ENCODE measurements around the gene RPL34. TPM values are rescaled to one million over a fixed set of nuclear protein-coding genes. Genes with fewer than 3 reads are reported as not detected.

The RPL34 gene
- polyA plus RNA-seq, 3 donors = 1,490 to 2,624 (median 1,519) TPM

GRCh38 chr4:108607079-108607815 is 13.1 kb upstream of the RPL34 start:
- no peak for TF ChIP-seq CTCF (IDR thresholded peaks at IDR 0.05)
- Histone ChIP-seq H3K27me3 (ENCODE audit: control insufficient read depth in 2 of 2, insufficient read depth in 2 of 2, low read length in 2 of 2) (no peaks in the 10 kb centered on the region), H3K9me3 (replicated peaks in 1 of 2; ENCODE audit: control insufficient read depth in 1 of 2, insufficient read depth in 1 of 2, low read length in 2 of 2) (peaks cover 0 to 5% of the 10 kb centered on the region in 2 donors), H3K9ac (ENCODE audit: insufficient read depth, low read length, poor library complexity, severe bottlenecking) (no peak overlapping the region), H2AFZ (ENCODE audit: insufficient read depth, low read depth, low read length, poor library complexity, severe bottlenecking) (no peak overlapping the region), H3K4me3 (replicated peaks in 1 of 3; ENCODE audit: low read depth in 2 of 3, low read length in 3 of 3) (no peak overlapping the region), H3K36me3 (replicated peaks in 1 of 2; ENCODE audit: control insufficient read depth in 1 of 2, insufficient read depth in 2 of 2, low read length in 2 of 2) (no peaks in the 10 kb centered on the region), H3K79me2 (ENCODE audit: insufficient read depth, low read length) (no peaks in the 10 kb centered on the region), H3K4me1 (ENCODE audit: control insufficient read depth in 1 of 2, insufficient read depth in 2 of 2, low read length in 2 of 2) (no peaks in the 10 kb centered on the region), H3K27ac (ENCODE audit: low read depth in 1 of 2, low read length in 2 of 2) (no peak overlapping the region), H4K20me1 (ENCODE audit: insufficient read depth, low read length) (no peaks in the 10 kb centered on the region), H3K4me2 (replicated peaks; ENCODE audit: extremely low read depth, low read length, poor library complexity, severe bottlenecking) (no peak overlapping the region)
- Mint-ChIP-seq H3K4me1 (no peaks in the 10 kb centered on the region), H3K36me3 (peaks cover 0 to 2% of the 10 kb centered on the region in 2 donors), H3K27ac (no peak overlapping the region), H3K4me3 (no peak overlapping the region), H3K9me3 (peaks cover 2 to 7% (median 4%) of the 10 kb centered on the region in 7 donors), H3K27me3 (ENCODE audit: low read depth in 3 of 3) (peaks cover 0 to 4% (median 0%) of the 10 kb centered on the region in 3 donors)
- no peak for DNase-seq
- intact Hi-C loops (cut with micrococcal nuclease) = no loop called here
- 100% methylated on average over 2 of the region's 4 CpGs for WGBS (ENCODE audit: insufficient coverage)

- Mint-ChIP-seq H3K4me1 (no peaks in the 10 kb centered on the region), H3K27ac (no peak overlapping the region)
- intact Hi-C loops (cut with micrococcal nuclease) = loop anchor here in 1 of 2 donors (10.0 kb wide), 1 partner anchor 823 kb away; the partner anchor contains the start of gene SEC24B
Measured at GRCh38 chr4:108611365-108611764, 9.0 kb upstream of the RPL34 start.

More at GRCh38 chr4:108611365-108611764, 9.0 kb upstream of the RPL34 start:
- H2AFZ ChIP-seq (ENCODE audit: insufficient read depth, low read depth, low read length, poor library complexity, severe bottlenecking) = no peak overlapping the region
- H3K79me2 ChIP-seq (ENCODE audit: insufficient read depth, low read length) = no peaks in the 10 kb centered on the region
- H3K9ac ChIP-seq (ENCODE audit: insufficient read depth, low read length, poor library complexity, severe bottlenecking) = no peak overlapping the region
- H3K9me3 ChIP-seq (replicated peaks in 1 of 2; ENCODE audit: control insufficient read depth in 1 of 2, insufficient read depth in 1 of 2, low read length in 2 of 2) = peaks cover 0 to 3% of the 10 kb centered on the region in 2 donors
- peaks cover 2 to 4% of the 10 kb centered on the region in 2 donors for H3K36me3 Mint-ChIP-seq
- no peaks in the 10 kb centered on the region for H4K20me1 ChIP-seq (ENCODE audit: insufficient read depth, low read length)
- no peak overlapping the region for H3K27ac ChIP-seq (ENCODE audit: low read depth in 1 of 2, low read length in 2 of 2)
- H3K4me2 ChIP-seq (replicated peaks; ENCODE audit: extremely low read depth, low read length, poor library complexity, severe bottlenecking) = no peak overlapping the region
- H3K4me3 Mint-ChIP-seq = no peak overlapping the region
- 88% methylated on average over 6 of the region's 10 CpGs for WGBS (ENCODE audit: insufficient coverage)
- DNase-seq = no peak
- H3K27me3 Mint-ChIP-seq (ENCODE audit: low read depth in 3 of 3) = peaks cover 0 to 3% (median 0%) of the 10 kb centered on the region in 3 donors
- H3K27me3 ChIP-seq (ENCODE audit: control insufficient read depth in 2 of 2, insufficient read depth in 2 of 2, low read length in 2 of 2) = no peaks in the 10 kb centered on the region
- TF ChIP-seq CTCF (IDR thresholded peaks at IDR 0.05) = no peak
- H3K4me1 ChIP-seq (ENCODE audit: control insufficient read depth in 1 of 2, insufficient read depth in 2 of 2, low read length in 2 of 2) = no peaks in the 10 kb centered on the region
- H3K4me3 ChIP-seq (replicated peaks in 1 of 3; ENCODE audit: low read depth in 2 of 3, low read length in 3 of 3) = no peak overlapping the region
- H3K9me3 Mint-ChIP-seq = peaks cover 0 to 7% (median 5%) of the 10 kb centered on the region in 7 donors
- H3K36me3 ChIP-seq (replicated peaks in 1 of 2; ENCODE audit: control insufficient read depth in 1 of 2, insufficient read depth in 2 of 2, low read length in 2 of 2) = no peaks in the 10 kb centered on the region

Data from CD14-positive monocyte (primary cell).